DMS 273 (cell line): Measurements from ENCODE around the gene FAM13C.
"Not testable (repeated sequence)": the region's sequence is repeated elsewhere in the genome, so short reads cannot be mapped to it uniquely, and the experiment has no call there.

ENCODE experiments used
- DNase-seq: peaks from one replicate; lab custom pipeline; 2025; ENCODE audit not compliant: unreplicated experiment; lab: John Stamatoyannopoulos, UW

Gene FAM13C

GRCh38 chr10:59239108-59239507, 123.2 kb downstream of the FAM13C start:
- DNase-seq: not testable (repeated sequence)

GRCh38 chr10:59237775-59238174, 124.6 kb downstream of the FAM13C start:
- no peak for DNase-seq

GRCh38 chr10:59236064-59236697, 126.2 kb downstream of the FAM13C start:
- no peak for DNase-seq

GRCh38 chr10:59234816-59235429, 127.4 kb downstream of the FAM13C start:
- DNase-seq: peak; percentile 47

- no peak for DNase-seq
These were observed 128.2 kb downstream of the FAM13C start for GRCh38 chr10:59234194-59234593.

GRCh38 chr10:59229441-59229840, 132.9 kb downstream of the FAM13C start:
- DNase-seq: no peak

- DNase-seq: peak; percentile 0
These were observed 135.1 kb downstream of the FAM13C start for GRCh38 chr10:59227136-59227673.

- no peak for DNase-seq
These were observed 137.1 kb downstream of the FAM13C start for GRCh38 chr10:59225211-59225610.

GRCh38 chr10:59223597-59223996, 138.8 kb downstream of the FAM13C start:
- DNase-seq: not testable (repeated sequence)

GRCh38 chr10:59222788-59223187, 139.6 kb downstream of the FAM13C start:
- no peak for DNase-seq

- no peak for DNase-seq
These were observed 146.0 kb downstream of the FAM13C start for GRCh38 chr10:59216178-59216869.

- no peak for DNase-seq
These were observed 148.2 kb downstream of the FAM13C start for GRCh38 chr10:59214160-59214559.

- no peak for DNase-seq
These were observed 150.0 kb downstream of the FAM13C start for GRCh38 chr10:59212301-59212798.

GRCh38 chr10:59206204-59206720, 156.1 kb downstream of the FAM13C start:
- DNase-seq: no peak
